EL (cell line): ENCODE measurements around the gene CARMIL1.

ENCODE experiments used
- DNase-seq: peaks from one replicate; pipeline ENCODE4 v3.0.0-alpha.2; 2016

CARMIL1 gene

DNA sequence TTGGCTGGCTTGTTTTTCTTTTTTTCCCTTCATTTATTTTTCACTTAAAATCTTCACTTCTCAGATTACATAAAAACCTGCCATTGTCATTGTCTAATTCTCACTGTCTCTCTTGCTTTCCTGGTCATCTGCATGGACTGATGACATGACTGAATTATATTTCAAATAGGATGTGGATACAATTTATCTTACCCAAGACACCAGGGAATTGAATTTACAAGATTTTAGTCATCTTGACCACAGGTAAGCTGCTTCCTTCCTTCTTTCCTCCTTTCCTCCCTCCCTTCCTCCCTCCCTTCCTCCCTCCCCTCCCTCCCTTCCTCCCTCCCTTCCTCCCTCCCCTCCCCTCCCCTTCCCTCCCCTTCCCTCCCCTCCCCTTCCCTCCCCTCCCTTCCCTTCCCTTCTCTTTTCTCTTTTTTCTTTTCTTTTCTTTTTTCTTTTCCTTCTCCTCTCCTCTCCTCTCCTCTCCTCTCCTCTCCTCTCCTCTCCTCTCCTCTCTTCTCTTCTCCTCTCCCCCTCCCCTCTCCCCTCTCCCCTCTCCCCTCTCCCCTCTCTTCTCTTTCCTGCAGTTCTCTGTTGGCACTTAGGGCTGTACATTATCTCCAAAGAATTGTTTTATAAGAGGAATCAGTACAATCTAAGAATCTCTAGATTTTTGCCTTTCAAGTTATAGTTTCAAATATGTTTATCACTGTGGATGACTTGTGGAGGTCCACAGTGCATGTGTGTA lies 171.5 kb downstream of the CARMIL1 start:
- DNase-seq = no peak

DNA sequence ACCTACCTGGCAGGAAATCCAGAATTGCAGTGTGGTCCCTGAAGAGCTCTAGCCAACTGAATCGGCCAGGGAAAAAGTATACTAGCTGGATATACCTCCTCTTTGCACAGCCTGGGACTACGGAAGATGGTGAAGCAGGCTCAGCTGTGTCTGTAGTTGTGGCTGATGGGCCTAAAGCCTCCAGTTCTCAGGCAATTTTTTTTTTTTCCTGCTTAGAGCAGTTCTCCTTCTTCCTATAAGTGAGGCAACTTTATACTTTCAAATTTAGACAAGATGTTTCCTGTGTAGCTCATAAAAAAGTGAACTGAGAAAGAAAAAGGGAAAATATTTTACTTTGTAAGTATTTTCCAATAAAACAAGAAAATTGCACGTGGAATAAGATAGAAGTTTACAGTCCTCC lies 172.9 kb downstream of the CARMIL1 start:
- no peak for DNase-seq

DNA sequence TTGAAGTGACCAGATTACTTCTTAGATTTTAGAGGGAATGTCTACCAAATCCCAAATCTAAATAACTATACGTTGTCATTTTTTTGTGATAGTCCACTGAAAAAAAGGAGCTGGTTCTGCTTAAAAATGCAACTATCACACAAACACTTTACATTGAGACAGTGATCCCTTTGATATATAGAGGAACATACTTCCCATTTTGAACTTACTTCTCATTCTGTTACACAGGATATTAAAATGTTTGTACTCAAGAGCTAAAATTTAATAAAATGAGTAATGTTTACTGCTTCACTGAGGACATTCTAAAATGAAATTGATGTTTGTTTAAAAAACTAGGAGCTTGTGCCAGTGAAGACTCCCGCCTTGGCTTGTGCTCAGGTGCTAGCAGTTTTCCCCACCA lies 174.1 kb downstream of the CARMIL1 start:
- DNase-seq = no peak

DNA sequence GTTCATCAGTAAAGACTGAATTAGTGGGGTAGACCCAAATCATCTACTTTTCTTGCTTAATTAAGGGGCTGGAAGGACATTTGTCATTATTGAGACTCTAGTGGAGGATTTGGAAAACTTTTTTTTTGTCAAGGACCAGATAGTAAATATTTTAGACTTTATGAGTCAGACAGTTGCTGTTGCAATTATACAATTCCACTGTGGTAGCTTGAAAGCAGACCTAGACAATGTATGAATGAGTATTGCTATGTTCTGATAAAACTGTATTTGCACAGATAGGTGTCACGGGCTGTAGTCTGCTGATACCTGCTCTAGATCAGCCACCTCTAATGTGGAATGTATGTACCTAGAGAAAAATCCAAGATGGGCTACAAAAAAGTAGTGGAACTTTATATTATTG lies 175.0 kb downstream of the CARMIL1 start:
- no peak for DNase-seq

DNA sequence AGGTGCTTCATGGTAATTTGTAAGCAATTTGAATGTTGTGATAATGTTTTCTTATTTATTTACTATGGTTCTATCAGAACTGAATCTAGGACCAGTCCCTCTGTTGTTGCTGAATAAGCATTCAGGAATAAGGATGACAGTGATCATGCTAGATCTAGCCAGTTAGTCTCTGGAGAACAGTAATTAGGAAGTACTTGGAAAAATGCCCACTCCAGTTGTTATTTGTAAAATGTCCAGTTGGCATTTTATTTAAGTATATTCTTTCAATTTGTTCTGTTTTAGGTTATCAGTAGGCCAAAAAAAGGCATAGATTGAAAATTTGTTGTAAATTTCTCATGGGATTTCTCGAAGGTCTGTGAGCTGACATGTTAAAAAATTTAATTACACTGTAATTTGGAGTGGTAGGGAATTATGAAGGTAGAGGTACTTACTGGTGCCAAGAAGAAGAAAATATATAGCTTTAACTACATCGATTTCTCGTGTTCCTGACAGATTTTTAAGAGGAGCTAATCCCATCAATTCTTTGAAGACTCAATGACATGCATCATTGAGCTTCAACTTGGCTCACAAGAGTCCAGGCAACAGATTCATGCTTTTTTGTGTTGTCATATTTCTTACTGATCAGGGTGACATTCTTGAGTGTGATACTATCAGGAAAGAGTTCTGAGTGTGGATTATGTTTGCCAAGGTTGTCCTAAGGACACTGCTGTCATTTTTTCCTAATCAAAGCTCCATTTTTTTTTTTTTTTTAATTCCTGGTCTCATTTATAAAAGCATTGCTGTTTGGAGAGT lies 177.3 kb downstream of the CARMIL1 start:
- DNase-seq = no peak

DNA sequence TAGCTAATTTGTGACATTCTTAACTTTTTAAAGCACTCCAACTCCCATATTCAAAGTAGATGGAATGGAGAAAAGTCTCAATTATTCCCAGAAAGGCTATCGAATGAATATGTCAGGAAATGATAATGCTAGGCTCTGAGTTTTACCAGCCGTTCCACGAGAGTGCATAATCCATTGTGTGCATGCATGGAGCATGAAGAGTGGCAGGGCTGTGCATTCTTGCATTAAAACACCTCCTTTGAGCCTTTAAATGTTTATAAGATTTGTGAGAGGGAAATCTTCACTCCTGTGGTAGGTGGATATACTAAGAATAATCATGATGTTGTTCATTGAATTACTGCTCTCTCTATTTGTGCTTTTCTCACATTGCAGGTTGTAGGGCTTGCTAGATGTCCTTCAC lies 178.3 kb downstream of the CARMIL1 start:
- no peak for DNase-seq

DNA sequence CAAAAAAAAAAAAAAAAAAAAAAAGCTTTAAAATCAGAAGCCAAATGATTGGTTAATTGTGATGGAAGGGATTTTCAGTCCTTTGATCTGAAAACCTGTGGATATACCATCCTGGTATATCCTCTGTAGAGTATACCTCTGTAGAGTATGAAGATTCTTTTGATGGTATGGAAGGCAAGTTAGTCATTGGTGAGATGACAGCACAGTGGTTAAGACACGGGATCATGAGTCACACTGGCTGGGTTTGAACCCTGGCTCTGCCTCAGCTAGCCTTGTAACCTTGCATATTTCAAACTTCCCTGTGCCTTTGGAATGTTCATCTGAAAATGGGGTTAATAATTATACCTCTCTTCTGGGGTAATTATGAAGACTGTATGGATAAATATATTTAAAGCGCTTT lies 179.3 kb downstream of the CARMIL1 start:
- DNase-seq = peak; percentile 88

DNA sequence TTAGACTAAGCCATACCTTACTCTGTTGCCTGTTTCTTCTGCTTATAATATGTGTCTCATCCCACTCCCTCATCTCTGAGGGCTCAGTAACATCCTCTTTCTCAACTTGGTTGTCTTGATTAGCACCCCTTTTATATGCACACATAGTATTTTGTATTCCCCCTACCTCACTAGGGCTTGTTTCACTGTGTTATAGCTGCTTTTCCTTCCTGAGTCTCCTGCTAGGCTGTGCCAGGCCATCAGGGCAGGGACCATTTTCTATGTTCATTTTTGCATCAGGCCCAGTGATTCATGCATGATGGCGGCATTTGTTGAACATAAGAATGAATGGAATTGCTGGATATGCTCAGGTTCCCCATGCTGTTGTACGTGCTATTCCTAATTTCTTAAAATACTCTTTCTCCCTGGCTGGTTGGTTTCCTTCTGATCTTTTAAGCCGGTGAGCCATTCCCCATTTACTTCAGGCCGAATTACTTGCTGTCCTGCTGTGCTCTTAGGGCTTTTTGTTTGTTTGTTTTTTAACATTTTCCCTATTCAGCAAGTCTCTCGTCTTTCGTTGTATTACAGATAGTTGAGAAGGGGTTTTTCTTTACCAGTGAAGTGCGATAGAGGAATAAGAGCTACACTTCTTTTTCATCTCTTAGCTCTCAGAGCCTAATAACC lies 183.2 kb downstream of the CARMIL1 start:
- no peak for DNase-seq

DNA sequence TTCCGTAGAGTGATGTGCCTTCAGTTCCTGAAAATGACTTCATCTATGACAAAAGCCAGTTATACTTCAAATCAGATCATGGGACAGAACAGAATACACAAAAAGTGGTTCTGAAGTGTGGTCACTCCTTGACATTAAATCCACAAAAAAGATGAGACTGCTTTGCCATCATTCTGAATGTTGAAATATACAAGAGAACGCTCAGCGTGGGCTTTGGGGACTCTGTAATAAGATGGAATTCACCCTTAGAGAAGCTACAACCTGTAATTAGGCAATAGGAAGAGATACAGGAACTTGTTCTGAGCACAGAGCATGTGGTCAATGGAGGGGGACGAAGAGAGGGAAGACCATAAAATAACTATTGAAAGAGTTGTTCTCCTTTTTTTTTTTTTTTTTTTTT lies 184.3 kb downstream of the CARMIL1 start:
- no peak for DNase-seq

DNA sequence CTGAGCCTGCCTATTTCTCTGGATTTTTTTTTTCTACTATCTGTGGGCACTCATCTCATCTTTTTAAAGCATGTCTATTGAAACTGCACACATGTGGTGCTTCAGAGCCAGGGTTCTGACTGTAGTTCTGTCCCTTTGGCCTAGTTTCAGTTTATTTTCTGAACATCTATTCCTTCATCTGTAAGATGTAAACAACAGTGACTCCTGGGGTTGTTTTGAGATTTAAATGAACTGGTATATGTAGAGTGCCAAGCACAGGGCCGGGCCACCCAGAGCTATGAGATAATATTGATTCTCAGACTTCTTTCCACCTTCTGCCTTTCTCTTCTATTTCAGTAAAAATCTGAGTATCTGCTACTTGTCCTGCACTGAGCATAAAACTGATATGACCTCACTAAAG lies 185.1 kb downstream of the CARMIL1 start:
- DNase-seq = no peak

DNA sequence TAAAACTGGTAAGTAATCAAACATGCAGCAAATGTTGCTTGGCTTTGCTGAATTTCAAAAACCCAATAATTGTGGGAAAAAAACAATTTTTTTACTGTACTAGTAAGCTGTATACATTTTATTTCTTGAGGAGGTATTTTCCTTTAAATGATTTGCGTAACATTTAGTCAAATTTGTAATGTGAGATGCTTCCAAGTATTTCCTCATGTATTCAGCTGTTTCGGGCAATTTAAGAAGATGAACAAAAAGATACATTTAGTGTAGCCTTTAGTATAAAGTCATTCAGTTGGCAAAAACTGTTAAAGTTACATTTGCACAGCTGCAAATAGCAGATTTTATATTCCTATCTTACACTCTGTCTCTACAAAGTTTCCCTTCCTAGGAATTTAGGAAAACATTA lies 186.8 kb downstream of the CARMIL1 start:
- no peak for DNase-seq

DNA sequence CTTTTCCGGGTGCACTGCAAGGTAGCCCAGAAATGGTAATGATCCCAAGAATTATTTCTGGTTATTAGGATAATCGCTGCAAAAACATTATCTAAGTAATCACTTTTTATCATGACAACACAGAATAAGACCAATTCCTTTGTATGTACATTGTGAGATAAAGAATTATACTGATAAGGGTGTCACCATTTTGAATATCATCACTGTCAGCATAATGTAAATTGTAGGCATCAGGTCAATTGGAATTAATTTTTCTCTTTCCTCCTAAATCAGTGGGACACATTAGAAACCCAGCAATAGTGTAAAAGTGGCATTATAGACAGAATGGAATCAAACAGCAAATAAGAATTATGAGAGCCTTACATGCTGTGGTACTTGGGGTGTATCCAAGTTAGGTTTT lies 189.7 kb downstream of the CARMIL1 start:
- no peak for DNase-seq

DNA sequence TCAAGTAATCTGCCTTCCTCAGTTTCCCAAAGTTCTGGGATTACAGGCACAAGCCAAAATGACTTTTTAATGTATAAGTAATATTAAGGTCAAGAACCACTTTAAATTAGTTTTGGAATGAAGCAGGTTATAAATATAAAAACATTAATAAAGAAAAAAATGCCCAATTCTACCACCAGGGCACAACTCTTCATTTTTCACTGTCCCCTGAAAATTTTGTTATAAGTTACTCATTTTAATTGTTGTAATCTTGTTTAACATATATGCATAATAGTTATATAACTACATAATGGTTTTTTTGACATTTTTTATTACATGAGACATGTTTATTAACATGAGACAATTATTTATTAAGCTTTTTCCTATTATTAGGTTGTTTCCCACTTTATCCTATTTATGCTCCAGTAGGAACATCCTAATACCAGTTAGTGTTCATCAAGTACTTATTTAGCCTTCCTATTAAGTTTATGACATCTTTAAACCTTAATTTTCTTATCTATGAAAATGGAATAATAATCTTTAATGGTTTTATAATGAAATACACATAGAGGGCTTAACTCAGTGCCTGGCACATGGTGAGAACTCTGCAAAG lies 190.7 kb downstream of the CARMIL1 start:
- DNase-seq = no peak

DNA sequence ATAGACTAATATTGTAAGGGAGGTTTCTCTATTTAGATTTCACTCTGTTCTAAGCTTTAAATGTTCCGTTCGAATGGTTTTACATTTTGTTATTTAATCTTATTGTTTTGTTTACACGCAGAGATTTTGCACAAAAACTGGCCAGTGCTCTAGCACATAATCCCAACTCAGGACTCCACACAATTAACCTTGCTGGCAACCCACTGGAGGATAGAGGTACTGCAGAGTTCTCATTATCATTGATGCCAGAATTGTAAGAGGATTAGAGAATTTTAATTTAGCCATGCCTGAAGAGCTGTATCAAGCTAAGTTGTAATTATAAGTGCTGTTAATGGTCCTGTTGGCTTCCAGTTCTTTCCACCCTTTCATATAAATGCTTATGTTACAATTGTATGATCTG lies 193.1 kb downstream of the CARMIL1 start:
- DNase-seq = no peak

DNA sequence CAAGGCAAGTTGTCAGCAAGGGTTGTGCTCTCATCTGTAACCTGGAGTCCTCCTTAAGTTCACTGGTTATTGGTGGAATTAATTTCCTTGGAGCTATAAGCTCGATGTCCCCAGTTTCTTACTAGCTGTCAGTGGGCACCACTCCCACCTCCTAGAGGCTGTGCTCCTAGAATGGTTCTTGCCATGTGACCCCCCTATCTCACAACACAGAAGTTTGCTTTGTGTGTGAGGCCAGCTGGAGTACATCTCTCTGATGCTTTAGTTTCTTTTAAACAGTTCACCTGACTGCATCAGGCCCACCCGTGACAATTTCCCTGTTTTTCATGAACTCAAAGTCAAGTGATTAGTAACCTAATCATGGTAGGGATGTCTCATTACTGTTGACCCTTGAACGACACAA lies 193.7 kb downstream of the CARMIL1 start:
- no peak for DNase-seq

DNA sequence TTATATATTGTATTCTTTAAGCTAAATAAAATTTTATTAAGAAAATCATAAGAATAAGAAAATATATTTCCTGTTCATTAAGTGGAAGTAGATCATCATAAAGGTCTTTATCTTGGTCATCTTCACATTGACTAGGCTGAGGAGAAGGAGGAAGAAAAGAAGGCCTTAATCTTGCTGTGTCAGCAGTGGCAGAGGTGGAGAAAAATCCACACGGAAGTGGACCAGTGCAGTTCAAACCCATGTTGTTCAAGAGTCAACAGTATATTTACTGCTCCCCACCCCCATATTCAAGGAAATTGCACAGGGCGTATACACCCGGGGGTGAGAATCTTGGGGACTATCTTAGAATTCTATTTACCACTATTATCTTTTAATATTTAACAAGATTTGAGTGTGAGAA lies 194.3 kb downstream of the CARMIL1 start:
- no peak for DNase-seq

DNA sequence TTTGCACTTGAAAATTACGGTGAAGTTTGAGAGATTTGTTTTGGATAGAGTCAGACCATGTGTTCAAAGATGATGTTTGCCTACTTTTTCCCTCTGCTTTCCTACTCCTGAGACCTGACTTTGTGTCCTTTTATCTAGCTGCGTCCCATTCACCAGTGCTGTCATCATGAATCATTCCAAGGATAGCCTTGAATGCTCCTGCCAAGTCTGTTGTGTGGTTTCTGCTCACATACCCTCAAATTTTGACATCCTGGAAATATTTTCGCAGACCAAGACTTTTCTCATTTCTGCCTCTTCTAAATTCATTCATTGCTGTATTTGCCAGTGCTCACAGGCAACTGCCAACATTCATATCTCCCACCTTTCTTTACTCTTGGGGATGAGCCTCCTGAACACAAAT lies 197.0 kb downstream of the CARMIL1 start:
- peak; percentile 46 for DNase-seq

DNA sequence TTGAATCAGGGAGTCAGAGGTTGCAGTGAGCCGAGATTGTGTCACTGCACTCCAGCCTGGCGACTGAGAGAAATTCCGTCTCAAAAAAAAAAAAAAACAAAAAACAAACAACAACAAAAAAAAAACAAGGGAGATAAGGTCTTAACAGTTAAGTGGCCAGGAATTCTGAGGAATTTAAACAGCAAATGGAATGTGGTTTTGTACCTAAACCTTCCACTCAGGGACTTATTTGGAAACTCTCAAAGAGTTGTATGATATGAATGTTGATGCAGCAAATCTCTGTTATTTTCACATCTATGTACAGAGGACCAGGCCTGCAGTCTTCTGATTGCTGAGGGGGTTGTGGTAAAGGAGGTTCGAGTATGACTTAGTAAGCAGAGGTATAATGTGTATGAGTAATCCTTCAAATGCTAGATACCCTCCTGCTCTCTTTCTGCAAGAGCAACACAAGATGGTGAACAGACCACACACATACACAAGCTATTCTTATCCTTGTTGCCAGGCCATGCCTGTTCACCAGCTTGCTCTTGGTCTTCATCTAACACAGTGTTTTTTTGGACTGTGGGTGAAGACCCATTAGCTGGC lies 197.9 kb downstream of the CARMIL1 start:
- DNase-seq = peak; percentile 40

DNA sequence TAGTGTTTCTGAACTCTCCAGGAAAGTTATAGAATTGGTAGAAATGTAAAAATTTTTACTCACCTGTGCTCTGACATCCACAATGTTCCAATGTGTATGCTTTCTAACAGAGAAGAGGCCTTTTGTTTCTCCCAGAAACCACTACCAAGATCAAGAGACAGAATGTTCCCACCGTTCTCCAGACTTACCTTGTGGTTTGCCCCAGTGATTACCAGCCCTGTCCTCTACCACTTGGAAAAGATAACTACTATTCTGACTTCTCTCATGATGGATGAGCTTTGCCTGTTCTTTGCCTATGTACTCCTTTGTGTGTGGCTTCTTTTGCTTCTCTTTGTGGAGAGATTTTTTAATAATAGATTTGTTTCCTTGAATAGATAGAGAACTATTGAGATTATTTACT lies 199.8 kb downstream of the CARMIL1 start:
- DNase-seq = no peak

DNA sequence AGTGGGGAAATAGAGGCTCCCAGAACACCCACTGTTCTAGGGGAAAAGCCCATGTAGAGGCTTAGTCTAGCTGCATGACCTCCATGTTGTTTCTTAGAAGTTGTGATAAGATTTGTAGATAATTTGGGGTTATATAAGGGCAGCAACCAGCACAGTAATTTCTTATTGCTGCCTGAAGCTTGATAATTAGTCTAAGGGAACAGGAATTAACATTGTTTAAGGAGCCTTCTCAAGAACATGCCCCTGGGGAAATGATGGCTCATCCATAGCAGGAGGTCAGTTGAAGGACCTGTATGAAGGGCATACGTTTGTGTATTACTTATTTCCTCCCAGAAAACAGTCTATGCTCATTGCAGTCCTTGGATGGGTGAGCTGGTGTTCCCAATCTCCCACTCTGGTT lies 202.1 kb downstream of the CARMIL1 start:
- no peak for DNase-seq

DNA sequence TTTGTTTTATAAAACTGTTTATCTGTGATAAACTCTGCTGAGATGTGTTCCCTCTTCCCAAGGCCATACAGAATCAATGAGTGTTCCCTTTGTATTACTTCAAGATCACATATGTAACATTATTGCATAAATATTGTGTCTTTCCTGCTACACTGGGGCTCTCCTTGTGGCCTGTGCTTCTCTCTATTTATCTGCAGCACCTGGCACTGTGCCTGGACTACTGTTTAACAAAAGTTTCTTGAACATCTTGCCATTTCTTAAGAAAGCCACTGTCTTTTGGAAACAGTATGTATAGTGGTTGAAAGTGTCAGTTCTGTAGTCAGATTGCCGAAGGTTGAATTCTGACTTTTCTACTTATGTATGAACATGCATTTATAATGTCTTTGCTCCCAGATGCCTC lies 203.8 kb downstream of the CARMIL1 start:
- DNase-seq = no peak

DNA sequence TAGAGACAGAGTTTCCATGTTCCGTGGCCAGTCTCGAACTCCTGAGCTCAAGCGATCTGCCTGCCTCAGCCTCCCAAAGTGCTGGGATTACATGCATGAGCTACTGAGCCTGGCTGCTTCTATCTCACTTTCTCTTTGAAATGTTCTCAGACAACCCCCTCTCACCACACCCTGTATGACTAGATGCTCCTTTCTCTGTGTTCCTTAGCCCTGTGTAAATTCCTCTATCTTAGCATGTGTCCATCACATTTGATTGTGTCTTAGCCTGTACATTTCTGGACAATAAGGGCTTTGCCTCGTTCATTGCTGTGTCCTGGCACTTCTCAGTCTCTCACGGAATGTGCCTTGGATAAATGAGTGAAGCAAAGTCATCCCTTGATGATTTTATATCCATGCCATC lies 204.8 kb downstream of the CARMIL1 start:
- DNase-seq = no peak

DNA sequence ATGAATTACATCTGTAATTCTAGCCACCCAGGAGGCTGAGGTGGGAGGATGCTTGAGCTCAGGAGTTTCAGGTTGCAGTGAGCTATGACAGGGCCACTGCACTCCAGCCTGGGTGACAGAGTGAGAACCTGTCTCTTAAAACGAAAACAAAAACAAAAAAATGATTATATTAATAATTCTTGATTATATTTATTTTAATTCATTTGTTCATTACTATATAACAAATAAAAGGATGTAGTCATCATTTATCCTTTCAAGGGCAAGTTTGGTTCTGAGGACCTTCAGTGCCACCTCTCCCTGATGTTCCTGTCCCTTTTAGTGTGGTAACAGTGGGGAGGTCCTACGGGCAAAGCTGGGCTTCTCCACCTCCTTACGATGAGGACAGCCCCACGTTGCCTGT lies 205.7 kb downstream of the CARMIL1 start:
- DNase-seq = no peak
